ENCODE measurements around the gene PGBD4.

PGBD4 gene

GRCh38 chr15:34122771-34123183, 20.9 kb downstream of the PGBD4 start:
- DNase-seq (ENCODE audit: low read depth) = peak; percentile 67
- no peak overlapping the region for H3K4me3 ChIP-seq (ENCODE audit: low read length)
- TF ChIP-seq CTCF (IDR thresholded peaks at IDR 0.05; ENCODE audit: insufficient read depth, low read depth, low read length, missing control alignments) = no peak

GRCh38 chr15:34124651-34125050, 22.8 kb downstream of the PGBD4 start:
- no peak overlapping the region for H3K4me3 ChIP-seq (ENCODE audit: low read length)
- no peak for DNase-seq (ENCODE audit: low read depth)
- no peak for TF ChIP-seq CTCF (IDR thresholded peaks at IDR 0.05; ENCODE audit: insufficient read depth, low read depth, low read length, missing control alignments)

- no peak overlapping the region for H3K4me3 ChIP-seq (ENCODE audit: low read length)
- TF ChIP-seq CTCF (IDR thresholded peaks at IDR 0.05; ENCODE audit: insufficient read depth, low read depth, low read length, missing control alignments) = no peak
- no peak for DNase-seq (ENCODE audit: low read depth)
Measured at GRCh38 chr15:34125945-34126344, 24.1 kb downstream of the PGBD4 start.

- no peak for TF ChIP-seq CTCF (IDR thresholded peaks at IDR 0.05; ENCODE audit: insufficient read depth, low read depth, low read length, missing control alignments)
- no peak for DNase-seq (ENCODE audit: low read depth)
- no peak overlapping the region for H3K4me3 ChIP-seq (ENCODE audit: low read length)
Measured at GRCh38 chr15:34126522-34126921, 24.6 kb downstream of the PGBD4 start.

- DNase-seq (ENCODE audit: low read depth) = no peak
- H3K4me3 ChIP-seq (ENCODE audit: low read length) = no peak overlapping the region
Measured at GRCh38 chr15:34128898-34129297, 27.0 kb downstream of the PGBD4 start.

GRCh38 chr15:34132881-34133280, 31.0 kb downstream of the PGBD4 start:
- no peak for TF ChIP-seq CTCF (IDR thresholded peaks at IDR 0.05; ENCODE audit: insufficient read depth, low read depth, low read length, missing control alignments)
- no peak for DNase-seq (ENCODE audit: low read depth)
- H3K4me3 ChIP-seq (ENCODE audit: low read length) = no peak overlapping the region

More at GRCh38 chr15:34128898-34129297, 27.0 kb downstream of the PGBD4 start:
- TF ChIP-seq CTCF (IDR thresholded peaks at IDR 0.05; ENCODE audit: insufficient read depth, low read depth, low read length, missing control alignments) = no peak

- DNase-seq (ENCODE audit: low read depth) = no peak
- no peak overlapping the region for H3K4me3 ChIP-seq (ENCODE audit: low read length)
- TF ChIP-seq CTCF (IDR thresholded peaks at IDR 0.05; ENCODE audit: insufficient read depth, low read depth, low read length, missing control alignments) = no peak
Measured at GRCh38 chr15:34133511-34133910, 31.6 kb downstream of the PGBD4 start.

All from epithelial cell of esophagus (primary cell).